ENCODE measurements around the gene TTLL4. TPM values are rescaled to one million over a fixed set of nuclear protein-coding genes. Genes with fewer than 3 reads are reported as not detected.
A peak's percentile ranks its signal among the peaks of the same experiment; 100 is the strongest.

TTLL4 gene
- total and polyA plus RNA-seq, 2 experiments from 2014 or later: 53.5 to 77.8 TPM

- H3K4me1 Mint-ChIP-seq: peaks cover 4% of the 10 kb centered on the region; the same call in 1 of the 3 replicates
- H3K27ac Mint-ChIP-seq: peak overlapping the region; percentile 91
- Histone ChIP-seq H3K79me2 (replicated peaks; ENCODE audit: insufficient read depth) (no peaks in the 10 kb centered on the region), H3K27ac (ENCODE audit: low read depth) (no peak overlapping the region), H3K4me3 (no peak overlapping the region), H2AFZ (no peak overlapping the region), H3F3A (replicated peaks; ENCODE audit: low read depth) (no peaks in the 10 kb centered on the region), H3K4me1 (ENCODE audit: insufficient read depth) (no peaks in the 10 kb centered on the region), H3K4me2 (no peak overlapping the region), H4K20me1 (replicated peaks; ENCODE audit: insufficient read depth) (peaks cover 13% of the 10 kb centered on the region), H3K27me3 (ENCODE audit: insufficient read depth) (no peaks in the 10 kb centered on the region), H3K36me3 (ENCODE audit: insufficient read depth) (peaks cover 36% of the 10 kb centered on the region), H3K9me2 (ENCODE audit: insufficient read depth) (no peaks in the 10 kb centered on the region)
- H3K4me3 Mint-ChIP-seq: no peak overlapping the region
- peaks cover 73% of the 10 kb centered on the region for H3K36me3 Mint-ChIP-seq (ENCODE audit: low read depth)
- ATAC-seq (no peak), DNase-seq (ENCODE audit: low spot score) (no peak)
- no peaks in the 10 kb centered on the region for H3K9me3 Mint-ChIP-seq
- TF ChIP-seq EZH2phosphoT487 (IDR thresholded peaks at IDR 0.05; ENCODE audit: unreplicated experiment) (no peak), ETS1 (IDR thresholded peaks at IDR 0.05) (no peak), ZNF462 (CRISPR knock-in tag; IDR thresholded peaks at IDR 0.05) (no peak), STAT1 (IDR thresholded peaks at IDR 0.05; ENCODE audit: unreplicated experiment) (no peak), ZNF331 (CRISPR knock-in tag; IDR thresholded peaks at IDR 0.05; ENCODE audit: low read depth) (no peak), JUNB (IDR thresholded peaks at IDR 0.05; ENCODE audit: unreplicated experiment) (no peak), CREB1 (CRISPR knock-in tag; IDR thresholded peaks at IDR 0.05; ENCODE audit: low read depth) (no peak), REST (IDR thresholded peaks at IDR 0.05; ENCODE audit: unreplicated experiment) (no peak), CTCF (conservative IDR thresholded peaks at IDR 0.05; ENCODE audit: low read depth in 2 of 2) (no peak), ZNF114 (CRISPR knock-in tag; IDR thresholded peaks at IDR 0.05) (no peak), EZH2 (IDR thresholded peaks at IDR 0.05; ENCODE audit: low read depth, unreplicated experiment) (no peak), NANOG (IDR thresholded peaks at IDR 0.05; ENCODE audit: borderline replicate concordance) (no peak), POLR2AphosphoS5 (IDR thresholded peaks at IDR 0.05; ENCODE audit: low read depth) (no peak)
- H3K27me3 Mint-ChIP-seq (ENCODE audit: insufficient read depth, low read depth, poor library complexity): no peaks in the 10 kb centered on the region
Measured at GRCh38 chr2:218745160-218745558, 34.5 kb downstream of the TTLL4 start.

Measured in GM23338 (cell line).